Urinary bladder (tissue), 4 donors: ENCODE measurements around the gene ST7L. TPM values are rescaled to one million over a fixed set of nuclear protein-coding genes. Genes with fewer than 3 reads are reported as not detected.

Experiments used
- DNase-seq: peaks from one replicate; pipeline ENCODE4 v3.0.0-alpha.2; 2015; ENCODE audit errors: extremely low spot score
- H3K27ac ChIP-seq: one replicate; pipeline ENCODE4 v1.5.1; 2013; ENCODE audit warnings: low read depth, mild to moderate bottlenecking, moderate library complexity
- H3K36me3 ChIP-seq: one replicate; pipeline ENCODE4 v1.6.1; 2013; ENCODE audit warnings: mild to moderate bottlenecking, moderate library complexity; ENCODE audit not compliant: insufficient read depth
- H3K4me1 ChIP-seq: one replicate; pipeline ENCODE4 v1.6.1; 2013; ENCODE audit warnings: mild to moderate bottlenecking, moderate library complexity; ENCODE audit not compliant: insufficient read depth
- H3K4me3 ChIP-seq: one replicate; pipeline ENCODE4 v1.5.1; 2013; ENCODE audit warnings: low read depth, low read length
- WGBS: extraction: QIAGEN DNeasy Blood & Tissue Kit; methylation state at CpG from one replicate; pipeline ENCODE4 v1.1.7; 2013; 5-methylcytosine and 5-hydroxymethylcytosine counted together
- polyA plus RNA-seq: library from polyadenylated mRNA; stranded (reverse); fragments of 200-250 nt; gene quantifications from one replicate; pipeline ENCODE4 v1.2.3, GENCODE V29; 2013
- total RNA-seq: library from RNA; depleted of rRNA; stranded (reverse); fragments of >200 nt; gene quantifications from one replicate; pipeline ENCODE4 v1.2.3, GENCODE V29; 2014
- donor health status: healthy with polysubstance abuse.
- donor health status: healthy.

Gene ST7L
- total and polyA plus RNA-seq, 2 donors, result 12.6 to 38.1 TPM

- Histone ChIP-seq H3K27ac (no peak overlapping the region), H3K4me1 (peaks cover 1% of the 10 kb centered on the region), H3K4me3 (no peak overlapping the region), H3K36me3 (no peaks in the 10 kb centered on the region)
- no peak for DNase-seq
- 54% methylated on average over 3 of the region's 3 CpGs for WGBS
Observed at GRCh38 chr1:112594208-112594876, 24.6 kb downstream of the ST7L start.

DNA sequence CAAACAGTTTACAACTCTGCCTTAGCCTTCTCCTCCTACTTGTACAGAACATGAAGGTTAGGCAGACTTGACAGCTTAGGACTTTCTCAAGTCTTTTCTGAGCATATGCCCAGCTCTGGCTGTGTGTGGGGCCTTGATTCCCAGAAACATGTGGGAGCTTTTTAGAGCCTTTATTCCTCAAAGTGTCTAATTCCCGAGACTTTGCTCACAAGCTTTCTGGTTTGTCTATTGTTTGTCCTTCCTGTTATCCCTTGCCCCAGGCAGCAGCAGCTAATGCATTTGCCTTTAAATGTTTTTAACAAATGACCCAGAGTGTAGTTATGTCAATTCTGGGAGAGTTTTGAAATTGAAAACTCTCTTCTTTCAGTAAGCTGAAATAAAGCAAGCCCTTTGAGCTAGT is 29.2 kb downstream of the ST7L start:
- Histone ChIP-seq H3K4me3 (no peak overlapping the region), H3K27ac (no peak overlapping the region), H3K4me1 (no peaks in the 10 kb centered on the region), H3K36me3 (peaks cover 4% of the 10 kb centered on the region)
- 87% methylated on average over 1 of the region's 1 CpG for WGBS
- no peak for DNase-seq

- no peaks in the 10 kb centered on the region for H3K4me1 ChIP-seq
- H3K36me3 ChIP-seq, result peaks cover 4% of the 10 kb centered on the region
- no peak for DNase-seq
- H3K27ac ChIP-seq, result no peak overlapping the region
- no peak overlapping the region for H3K4me3 ChIP-seq
Observed at GRCh38 chr1:112583366-112583765, 35.6 kb downstream of the ST7L start.

- Histone ChIP-seq H3K4me3 (no peak overlapping the region), H3K27ac (no peak overlapping the region), H3K36me3 (peaks cover 3% of the 10 kb centered on the region), H3K4me1 (no peaks in the 10 kb centered on the region)
- DNase-seq, result no peak
Observed at GRCh38 chr1:112581586-112582192, 37.3 kb downstream of the ST7L start.

- Histone ChIP-seq H3K27ac (no peak overlapping the region), H3K36me3 (peaks cover 3% of the 10 kb centered on the region), H3K4me1 (no peaks in the 10 kb centered on the region), H3K4me3 (no peak overlapping the region)
- WGBS, result 90% methylated on average over 5 of the region's 5 CpGs
- DNase-seq, result no peak
Observed at GRCh38 chr1:112579801-112580510, 39.0 kb downstream of the ST7L start.

- H3K4me3 ChIP-seq, result no peak overlapping the region
- H3K36me3 ChIP-seq, result peaks cover 4% of the 10 kb centered on the region
- DNase-seq, result no peak
- H3K27ac ChIP-seq, result no peak overlapping the region
- no peaks in the 10 kb centered on the region for H3K4me1 ChIP-seq
- 95% methylated on average over 3 of the region's 3 CpGs for WGBS
Observed at GRCh38 chr1:112576240-112576639, 42.7 kb downstream of the ST7L start.

DNA sequence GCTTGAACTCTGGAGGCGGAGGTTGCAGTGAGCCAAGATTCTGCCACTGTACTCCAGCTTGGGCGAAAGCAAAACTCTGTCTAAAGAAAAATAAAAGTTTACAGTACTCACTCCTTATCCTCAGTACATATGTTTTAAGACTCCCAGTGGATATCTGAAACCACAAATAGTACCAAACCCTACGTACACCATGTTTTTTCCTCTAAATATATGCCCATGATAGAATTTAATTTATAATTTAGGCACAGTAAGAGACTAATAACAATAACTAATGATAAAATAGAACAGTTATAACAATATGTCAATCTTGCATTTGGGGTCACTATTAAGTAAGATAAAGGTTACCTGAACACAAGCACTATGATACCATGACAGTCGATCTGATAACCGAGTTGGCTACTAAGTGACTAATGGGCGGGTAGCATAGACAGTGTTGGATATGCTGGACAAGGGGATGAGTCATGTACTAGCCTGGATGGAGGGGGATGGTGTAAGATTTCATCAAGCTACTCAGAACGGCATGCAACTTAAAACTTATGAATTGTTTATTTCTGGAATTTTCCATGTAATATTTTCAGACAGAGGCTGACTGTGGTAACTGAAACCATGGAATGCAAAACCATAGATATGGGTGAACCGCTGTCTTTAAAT is 43.7 kb downstream of the ST7L start:
- 88% methylated on average over 8 of the region's 8 CpGs for WGBS
- Histone ChIP-seq H3K4me1 (no peaks in the 10 kb centered on the region), H3K4me3 (no peak overlapping the region), H3K27ac (no peak overlapping the region), H3K36me3 (peaks cover 1% of the 10 kb centered on the region)
- no peak for DNase-seq

GRCh38 chr1:112565800-112566199 is 53.1 kb downstream of the ST7L start:
- no peak for DNase-seq
- Histone ChIP-seq H3K4me3 (no peak overlapping the region), H3K36me3 (no peaks in the 10 kb centered on the region), H3K27ac (no peak overlapping the region), H3K4me1 (no peaks in the 10 kb centered on the region)
- WGBS, result 96% methylated on average over 1 of the region's 1 CpG

GRCh38 chr1:112564081-112564480 is 54.9 kb downstream of the ST7L start:
- DNase-seq, result no peak
- Histone ChIP-seq H3K4me1 (no peaks in the 10 kb centered on the region), H3K27ac (no peak overlapping the region), H3K36me3 (no peaks in the 10 kb centered on the region), H3K4me3 (no peak overlapping the region)
- 98% methylated on average over 1 of the region's 1 CpG for WGBS

- H3K36me3 ChIP-seq, result no peaks in the 10 kb centered on the region
- no peak overlapping the region for H3K4me3 ChIP-seq
- no peaks in the 10 kb centered on the region for H3K4me1 ChIP-seq
- H3K27ac ChIP-seq, result no peak overlapping the region
- DNase-seq, result no peak
Observed at GRCh38 chr1:112563341-112563740, 55.6 kb downstream of the ST7L start.

DNA sequence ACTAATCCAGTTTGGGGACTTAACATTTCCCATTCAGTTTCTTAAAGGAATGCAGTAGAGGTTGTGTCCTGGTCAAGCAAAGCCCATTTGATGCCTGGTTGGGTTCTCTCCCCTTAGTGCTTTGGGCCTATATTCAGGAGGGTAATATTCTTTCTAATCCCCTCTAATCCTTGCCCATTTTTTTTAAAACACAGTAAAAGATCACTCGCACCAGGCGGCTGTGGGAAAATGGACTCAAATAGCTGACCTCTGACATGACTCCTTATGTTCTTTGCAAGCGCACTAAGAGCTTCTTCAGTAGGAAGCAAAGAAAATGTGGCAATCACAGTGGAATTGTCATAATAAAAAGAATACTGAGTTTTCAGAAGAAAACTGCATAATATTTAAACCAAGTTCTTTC is 60.3 kb downstream of the ST7L start:
- no peaks in the 10 kb centered on the region for H3K4me1 ChIP-seq
- no peak for DNase-seq
- no peaks in the 10 kb centered on the region for H3K36me3 ChIP-seq
- H3K4me3 ChIP-seq, result no peak overlapping the region
- WGBS, result 89% methylated on average over 3 of the region's 3 CpGs
- H3K27ac ChIP-seq, result no peak overlapping the region

DNA sequence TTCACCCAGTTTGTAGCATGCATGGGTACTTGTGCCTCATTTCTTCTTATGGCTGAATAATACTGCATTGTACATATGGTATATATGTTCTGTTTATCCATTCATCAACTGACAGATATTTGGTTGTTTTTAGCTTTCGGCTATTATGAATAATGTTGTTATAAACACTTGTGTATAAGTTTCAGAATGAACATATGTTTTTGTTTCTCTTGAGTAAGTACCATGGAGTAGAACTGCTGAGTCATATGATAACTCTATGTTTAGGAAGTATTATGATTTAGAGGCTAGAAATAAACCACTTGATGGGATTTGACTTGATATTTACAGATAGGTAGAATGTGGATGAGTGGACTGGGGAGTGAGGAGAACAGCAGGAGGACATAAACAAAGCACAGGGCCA is 61.6 kb downstream of the ST7L start:
- H3K36me3 ChIP-seq, result no peaks in the 10 kb centered on the region
- H3K4me3 ChIP-seq, result no peak overlapping the region
- no peak for DNase-seq
- no peaks in the 10 kb centered on the region for H3K4me1 ChIP-seq
- whole genome bisulfite sequencing, result 76% methylated on average over 1 of the region's 1 CpG
- no peak overlapping the region for H3K27ac ChIP-seq

DNA sequence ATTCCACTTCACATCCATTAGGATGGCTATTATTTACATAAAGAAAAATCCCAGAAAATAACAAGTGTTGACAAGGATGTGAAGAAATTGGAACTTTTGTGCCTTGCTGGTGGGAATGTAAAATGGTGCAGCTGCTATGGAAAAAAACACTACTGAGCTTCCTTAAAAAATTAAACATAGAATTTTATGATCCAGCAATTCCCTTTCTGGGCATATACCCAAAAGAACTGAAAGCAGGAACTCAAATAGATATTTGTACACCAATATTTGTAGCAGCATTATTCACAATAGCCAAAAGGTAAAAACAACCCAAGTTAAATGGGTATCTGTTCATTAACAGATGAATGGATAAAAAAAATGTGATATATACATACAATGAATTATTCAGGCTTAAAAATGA is 64.5 kb downstream of the ST7L start:
- no peak for DNase-seq
- H3K36me3 ChIP-seq, result no peaks in the 10 kb centered on the region
- no peak overlapping the region for H3K27ac ChIP-seq
- H3K4me3 ChIP-seq, result no peak overlapping the region
- H3K4me1 ChIP-seq, result no peaks in the 10 kb centered on the region

GRCh38 chr1:112549590-112549989 is 69.4 kb downstream of the ST7L start:
- H3K27ac ChIP-seq, result no peak overlapping the region
- no peak overlapping the region for H3K4me3 ChIP-seq
- peaks cover 1% of the 10 kb centered on the region for H3K36me3 ChIP-seq
- H3K4me1 ChIP-seq, result no peaks in the 10 kb centered on the region
- 87% methylated on average over 2 of the region's 2 CpGs for WGBS
- DNase-seq, result no peak
